SK-N-SH (cell line): ENCODE measurements around the gene AMFR.

ENCODE experiments used
- EZH2phosphoT487 ChIP-seq: fragments of 200-600 bp; sonication (generic); IDR thresholded peaks from 2 replicates; pipeline ENCODE4 v1.6.1; 2017; ENCODE audit warnings: low read depth, mixed run types, mild to moderate bottlenecking, antibody characterized with exemption, moderate library complexity, borderline replicate concordance
- MXI1 ChIP-seq: IDR thresholded peaks from 2 replicates; pipeline ENCODE4 v1.6.1; 2012; ENCODE audit warnings: mild to moderate bottlenecking, low read depth, low read length, improper control_type of control experiment
- NFIC ChIP-seq: IDR thresholded peaks from 2 replicates; pipeline ENCODE4 v1.4.0; 2012; ENCODE audit warnings: borderline replicate concordance
- RAD21 ChIP-seq: IDR thresholded peaks from 2 replicates; pipeline ENCODE4 v1.6.1; 2012; ENCODE audit warnings: mild to moderate bottlenecking, low read length
- SIN3A ChIP-seq: IDR thresholded peaks from 2 replicates; pipeline ENCODE4 v1.6.1; 2012; ENCODE audit warnings: low read depth, mild to moderate bottlenecking, low read length, moderate library complexity, borderline replicate concordance
- TF ChIP-seq, protein P1 (sequence below): fragments of 200-600 bp; sonication (generic); IDR thresholded peaks from 2 replicates; pipeline ENCODE4 v1.6.1; 2017; ENCODE audit warnings: antibody characterized with exemption, mild to moderate bottlenecking, moderate library complexity

GRCh38 chr16:56312028-56312300 lies 113.4 kb downstream of the AMFR start:
- TF ChIP-seq NFIC (no peak), SIN3A (no peak), RAD21 (no peak), MXI1 (no peak), EZH2phosphoT487 (no peak)
- TF ChIP-seq, protein P1, sequence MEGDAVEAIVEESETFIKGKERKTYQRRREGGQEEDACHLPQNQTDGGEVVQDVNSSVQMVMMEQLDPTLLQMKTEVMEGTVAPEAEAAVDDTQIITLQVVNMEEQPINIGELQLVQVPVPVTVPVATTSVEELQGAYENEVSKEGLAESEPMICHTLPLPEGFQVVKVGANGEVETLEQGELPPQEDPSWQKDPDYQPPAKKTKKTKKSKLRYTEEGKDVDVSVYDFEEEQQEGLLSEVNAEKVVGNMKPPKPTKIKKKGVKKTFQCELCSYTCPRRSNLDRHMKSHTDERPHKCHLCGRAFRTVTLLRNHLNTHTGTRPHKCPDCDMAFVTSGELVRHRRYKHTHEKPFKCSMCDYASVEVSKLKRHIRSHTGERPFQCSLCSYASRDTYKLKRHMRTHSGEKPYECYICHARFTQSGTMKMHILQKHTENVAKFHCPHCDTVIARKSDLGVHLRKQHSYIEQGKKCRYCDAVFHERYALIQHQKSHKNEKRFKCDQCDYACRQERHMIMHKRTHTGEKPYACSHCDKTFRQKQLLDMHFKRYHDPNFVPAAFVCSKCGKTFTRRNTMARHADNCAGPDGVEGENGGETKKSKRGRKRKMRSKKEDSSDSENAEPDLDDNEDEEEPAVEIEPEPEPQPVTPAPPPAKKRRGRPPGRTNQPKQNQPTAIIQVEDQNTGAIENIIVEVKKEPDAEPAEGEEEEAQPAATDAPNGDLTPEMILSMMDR, result no peak
